GM19468 (cell line): ENCODE results near the gene NCOA5.

Source experiments
- ATAC-seq: cut with Tn5 transposase; IDR thresholded peaks from one replicate; pipeline ENCODE4 v1.9.1; 2021; ENCODE audit warnings: mild to moderate bottlenecking, moderate library complexity, moderate number of reproducible peaks; ENCODE audit not compliant: unreplicated experiment; ENCODE audit errors: extremely low read depth

NCOA5 gene

GRCh38 chr20:46065691-46066090, 24.1 kb downstream of the NCOA5 start:
- ATAC-seq, result no peak

GRCh38 chr20:46065006-46065405, 24.8 kb downstream of the NCOA5 start:
- no peak for ATAC-seq

GRCh38 chr20:46063652-46064054, 26.1 kb downstream of the NCOA5 start:
- ATAC-seq, result no peak

GRCh38 chr20:46063151-46063550, 26.6 kb downstream of the NCOA5 start:
- no peak for ATAC-seq

GRCh38 chr20:46062621-46063020, 27.1 kb downstream of the NCOA5 start:
- ATAC-seq, result no peak

GRCh38 chr20:46062151-46062550, 27.6 kb downstream of the NCOA5 start:
- ATAC-seq, result no peak

GRCh38 chr20:46060975-46061374, 28.8 kb downstream of the NCOA5 start:
- ATAC-seq, result no peak

- ATAC-seq, result no peak
Observed at GRCh38 chr20:46060301-46060881, 29.4 kb downstream of the NCOA5 start.

GRCh38 chr20:46058599-46059281, 31.0 kb downstream of the NCOA5 start:
- ATAC-seq, result no peak

- no peak for ATAC-seq
Observed at GRCh38 chr20:46057856-46058598, 31.7 kb downstream of the NCOA5 start.

GRCh38 chr20:46056970-46057855, 32.5 kb downstream of the NCOA5 start:
- no peak for ATAC-seq

GRCh38 chr20:46056027-46056833, 33.5 kb downstream of the NCOA5 start:
- ATAC-seq, result no peak

- ATAC-seq, result no peak
Observed at GRCh38 chr20:46055269-46055668, 34.5 kb downstream of the NCOA5 start.

- no peak for ATAC-seq
Observed at GRCh38 chr20:46054606-46055005, 35.2 kb downstream of the NCOA5 start.

- ATAC-seq, result no peak
Observed at GRCh38 chr20:46053416-46053815, 36.3 kb downstream of the NCOA5 start.

- no peak for ATAC-seq
Observed at GRCh38 chr20:46051556-46052308, 38.0 kb downstream of the NCOA5 start.

GRCh38 chr20:46050885-46051284, 38.9 kb downstream of the NCOA5 start:
- no peak for ATAC-seq

- no peak for ATAC-seq
Observed at GRCh38 chr20:46050444-46050843, 39.3 kb downstream of the NCOA5 start.

GRCh38 chr20:46049815-46050214, 39.9 kb downstream of the NCOA5 start:
- no peak for ATAC-seq
